GM21529 (cell line): ENCODE measurements around the gene VWA5B1.

Experiments used
- ATAC-seq: cut with Tn5 transposase; IDR thresholded peaks from one replicate; pipeline ENCODE4 v1.9.1; 2021; ENCODE audit not compliant: unreplicated experiment

VWA5B1 gene

DNA sequence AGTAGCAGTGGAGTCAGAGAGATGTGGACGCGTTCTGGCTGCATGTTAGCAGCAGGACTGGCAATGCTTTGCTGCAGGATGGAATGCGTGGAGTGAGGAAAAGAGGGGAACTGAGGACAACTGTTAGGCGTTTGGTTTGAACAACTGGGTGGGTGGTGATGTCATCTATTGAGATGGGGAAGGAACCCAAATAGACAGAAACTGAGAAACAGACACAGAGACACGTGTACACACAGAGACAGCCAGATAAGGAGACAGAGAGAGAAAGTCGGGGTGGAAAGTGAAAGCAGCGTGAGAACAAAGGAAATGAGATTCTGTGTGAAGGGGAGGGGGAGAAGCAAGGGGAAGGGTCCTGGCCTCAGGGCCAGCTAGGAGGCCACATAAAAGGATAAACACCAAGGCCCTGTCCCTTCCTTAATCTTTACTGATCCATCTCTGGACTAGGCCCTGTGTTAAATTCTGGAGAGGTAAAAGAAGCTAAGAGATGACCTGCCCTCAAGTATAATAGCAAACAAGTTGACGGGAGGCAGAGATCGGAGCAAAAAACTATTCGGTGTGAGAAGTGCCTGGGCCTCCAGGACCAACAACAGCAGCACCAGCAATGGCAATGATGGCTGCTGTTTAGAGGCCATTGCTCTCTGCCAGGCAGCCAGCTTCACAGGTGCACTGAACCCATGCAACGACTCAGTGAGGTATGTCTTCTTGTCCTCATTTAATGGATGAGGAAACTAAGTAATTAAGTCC, 31.6 kb downstream of the VWA5B1 start:
- ATAC-seq, result peak; percentile 88

DNA sequence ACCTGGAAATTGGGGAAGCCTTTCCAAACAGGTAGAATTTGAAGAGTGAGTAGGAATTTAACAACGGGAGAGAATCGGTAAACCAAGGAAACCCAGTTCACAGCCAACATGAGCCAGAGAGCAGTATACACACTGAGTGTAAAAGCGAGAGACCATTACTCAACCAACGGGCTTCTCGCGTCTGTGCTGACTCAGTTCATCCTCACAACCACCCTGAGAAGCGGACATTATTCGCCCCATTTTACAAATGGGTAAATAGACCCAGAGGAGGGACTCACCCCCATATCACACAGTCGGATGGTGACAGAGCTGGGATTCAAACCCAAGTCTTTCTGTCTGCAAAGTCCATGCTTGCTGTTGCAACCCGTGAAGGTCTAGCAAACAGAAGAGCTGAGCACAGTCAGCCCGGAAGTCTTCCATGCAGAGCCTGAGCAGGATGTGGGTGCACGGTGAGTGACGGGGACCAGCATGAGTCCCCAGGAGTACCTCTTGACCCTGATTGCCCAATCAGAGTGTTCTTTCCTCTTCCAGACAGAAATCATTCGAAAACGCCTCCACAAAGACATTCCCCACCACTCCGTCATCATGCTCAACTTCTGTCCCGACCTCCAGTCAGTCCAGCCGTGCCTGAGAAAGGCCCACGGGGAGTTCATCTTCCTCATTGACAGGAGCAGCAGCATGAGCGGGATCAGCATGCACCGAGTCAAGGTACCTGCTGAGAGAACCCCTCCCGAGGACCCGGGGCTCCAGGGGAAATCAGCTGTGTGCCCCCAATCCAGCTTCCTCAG, 32.3 kb downstream of the VWA5B1 start:
- no peak for ATAC-seq

DNA sequence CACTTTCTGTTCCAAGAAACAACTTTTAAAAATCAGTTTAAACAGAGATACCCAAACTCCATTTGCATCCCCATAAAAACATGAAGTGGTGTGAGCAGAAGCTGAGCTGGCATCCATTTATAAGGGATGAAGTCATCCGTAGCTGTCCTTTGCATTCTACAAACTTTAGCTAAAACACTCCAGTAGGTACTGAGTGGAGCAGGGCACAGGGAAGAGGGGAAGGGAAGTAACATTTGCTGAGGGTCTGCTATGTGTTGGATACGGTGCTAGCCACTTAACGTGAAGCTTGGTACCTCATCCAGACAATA, 32.9 kb downstream of the VWA5B1 start:
- no peak for ATAC-seq

DNA sequence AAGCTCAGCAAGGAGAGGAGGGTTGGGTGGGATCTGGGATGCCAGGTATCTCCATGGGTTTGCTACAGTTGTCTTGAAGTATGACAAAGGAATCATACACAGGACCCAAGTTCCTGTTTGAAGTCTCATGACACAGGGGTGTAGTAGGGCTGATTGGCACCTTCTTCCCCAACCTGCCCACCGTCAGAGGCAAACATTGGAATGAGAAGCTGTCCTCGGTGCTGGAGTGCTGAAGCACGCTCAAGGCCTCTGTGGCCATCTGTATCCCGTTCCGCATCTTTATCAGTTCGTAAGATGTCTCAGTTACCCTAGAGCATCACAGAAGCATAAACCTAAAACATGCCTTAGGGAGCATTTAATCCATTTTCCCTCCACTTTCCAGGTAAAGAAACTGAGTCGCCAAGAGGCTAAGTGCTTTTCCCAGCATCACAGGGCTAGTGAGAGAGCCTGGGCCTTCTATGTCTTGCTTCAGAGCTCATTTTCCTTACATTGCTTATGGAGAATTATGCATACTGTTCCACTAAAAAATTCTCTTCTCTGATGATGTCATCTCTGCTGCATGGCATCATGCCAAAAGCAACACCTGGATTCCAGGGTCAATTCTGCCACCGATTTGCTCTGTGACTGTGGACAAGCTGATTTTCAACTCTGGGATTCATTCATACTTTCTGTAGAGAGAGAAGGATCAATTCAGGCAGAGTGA, 34.2 kb downstream of the VWA5B1 start:
- no peak for ATAC-seq

DNA sequence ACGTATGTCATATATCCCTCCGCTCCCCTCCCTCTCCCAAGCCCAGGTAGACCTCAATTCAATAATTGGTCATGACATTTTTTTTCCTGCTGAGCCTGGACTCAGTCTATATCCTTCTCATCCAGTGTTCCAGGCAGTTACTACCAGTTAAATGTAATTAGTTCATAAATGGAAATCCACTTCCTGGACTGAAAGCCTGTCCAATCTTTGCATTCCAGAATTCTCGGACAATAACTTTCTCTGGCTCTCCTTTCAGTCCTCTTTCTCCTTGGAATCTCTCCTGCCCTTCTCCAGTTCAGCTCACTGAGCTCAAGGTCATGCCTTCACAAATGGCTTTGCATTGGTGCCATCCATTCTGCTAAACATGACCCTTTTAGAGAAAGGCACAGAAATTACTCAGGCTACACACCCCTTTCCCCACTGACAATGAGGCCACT, 34.8 kb downstream of the VWA5B1 start:
- ATAC-seq, result no peak

DNA sequence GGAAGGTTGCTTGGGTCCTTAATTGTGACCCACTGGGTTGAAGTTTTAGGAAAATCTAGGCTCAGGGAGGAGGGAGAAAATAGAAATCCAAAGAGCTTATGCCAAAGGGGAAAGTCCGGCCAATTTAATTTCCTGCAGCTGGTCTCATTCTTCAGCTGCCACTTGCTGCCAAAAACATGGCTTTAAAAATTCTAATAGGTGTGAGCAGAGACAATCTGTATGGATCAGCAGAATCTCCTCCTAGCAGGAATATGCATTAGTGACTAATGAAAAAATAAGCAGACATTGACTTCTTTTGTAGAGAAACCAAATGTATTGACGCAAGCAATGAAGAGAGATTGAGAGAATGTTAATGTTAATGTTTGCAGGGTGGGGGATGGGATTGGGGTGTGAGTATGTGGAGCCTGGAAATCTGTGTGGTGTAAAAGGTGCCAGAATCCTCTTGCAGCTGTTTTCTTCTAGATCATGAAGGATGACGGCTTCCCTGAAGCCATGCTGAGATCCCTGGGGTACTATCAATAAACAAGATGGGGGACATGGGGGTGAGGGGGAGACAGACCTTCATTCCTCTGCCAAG, 35.3 kb downstream of the VWA5B1 start:
- ATAC-seq, result no peak

DNA sequence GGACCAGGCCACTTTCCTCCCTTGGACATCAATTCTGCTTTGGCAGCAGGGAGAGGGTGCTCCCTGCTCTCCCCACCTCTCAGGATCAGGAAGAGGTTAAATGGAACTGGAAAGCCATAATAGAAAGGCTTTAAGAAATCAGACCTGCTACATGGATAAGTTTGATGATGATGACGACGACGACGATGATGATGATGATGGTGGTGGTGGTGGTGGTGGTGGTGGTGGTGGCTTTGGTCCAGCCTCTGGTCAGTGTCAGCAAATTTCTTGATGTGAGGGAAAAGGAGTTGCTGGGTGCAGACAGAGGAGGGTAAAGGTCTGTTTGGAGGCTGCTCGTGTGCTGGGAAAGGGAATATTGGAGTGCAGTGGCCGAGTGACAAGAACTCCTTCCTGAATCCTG, 36.8 kb downstream of the VWA5B1 start:
- ATAC-seq, result no peak

DNA sequence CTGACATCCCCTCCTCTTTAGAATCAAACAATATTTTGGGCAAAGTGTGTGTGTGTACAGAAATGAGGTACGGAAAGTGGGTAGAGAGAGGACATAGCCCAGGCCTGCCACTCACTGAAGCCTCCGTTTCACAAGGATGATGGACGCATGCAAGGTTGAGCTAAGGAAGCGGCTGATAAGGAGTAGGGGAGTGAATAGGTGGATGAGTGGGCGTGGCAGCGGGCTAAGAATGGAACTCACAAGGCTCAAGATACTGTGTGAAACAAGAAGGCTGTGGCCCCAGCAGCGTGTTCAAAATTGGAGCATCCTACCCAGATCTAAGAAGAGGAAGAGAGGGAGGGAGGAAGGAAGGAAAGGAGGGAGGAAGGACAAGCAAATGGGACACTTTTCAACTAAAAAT, 37.5 kb downstream of the VWA5B1 start:
- no peak for ATAC-seq

DNA sequence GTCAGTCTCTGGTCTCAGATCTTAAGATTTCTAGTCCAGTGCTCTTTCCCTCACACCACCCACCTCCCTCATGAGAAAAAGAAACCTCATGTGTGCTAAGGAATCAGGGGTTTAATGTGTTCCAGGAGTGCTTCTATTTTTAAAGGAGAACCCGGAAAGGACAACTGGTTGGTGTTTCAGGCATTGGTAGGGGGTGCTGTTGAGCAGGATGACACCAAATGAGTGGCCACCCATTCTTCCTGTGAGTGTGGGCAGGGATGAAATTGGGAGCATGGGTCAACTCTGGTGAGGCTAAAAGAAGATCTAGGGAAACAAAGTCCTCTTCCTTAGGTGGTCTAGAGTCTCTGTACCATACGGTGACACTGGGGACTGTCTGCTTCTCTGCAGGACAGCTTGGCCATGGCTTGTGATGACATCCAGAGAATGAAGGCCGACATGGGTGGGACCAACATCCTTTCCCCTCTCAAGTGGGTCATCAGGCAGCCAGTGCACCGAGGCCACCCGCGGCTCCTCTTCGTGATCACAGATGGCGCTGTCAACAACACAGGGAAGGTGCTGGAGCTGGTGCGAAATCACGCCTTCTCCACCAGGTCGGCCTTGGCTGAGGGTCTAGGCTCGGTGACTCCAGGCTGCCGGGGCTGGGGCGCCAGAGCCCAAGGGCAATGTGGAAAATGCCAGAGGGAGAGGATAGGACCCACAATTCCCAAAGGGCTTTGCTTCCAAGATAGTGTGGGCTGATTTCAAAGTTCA, 39.3 kb downstream of the VWA5B1 start:
- no peak for ATAC-seq

DNA sequence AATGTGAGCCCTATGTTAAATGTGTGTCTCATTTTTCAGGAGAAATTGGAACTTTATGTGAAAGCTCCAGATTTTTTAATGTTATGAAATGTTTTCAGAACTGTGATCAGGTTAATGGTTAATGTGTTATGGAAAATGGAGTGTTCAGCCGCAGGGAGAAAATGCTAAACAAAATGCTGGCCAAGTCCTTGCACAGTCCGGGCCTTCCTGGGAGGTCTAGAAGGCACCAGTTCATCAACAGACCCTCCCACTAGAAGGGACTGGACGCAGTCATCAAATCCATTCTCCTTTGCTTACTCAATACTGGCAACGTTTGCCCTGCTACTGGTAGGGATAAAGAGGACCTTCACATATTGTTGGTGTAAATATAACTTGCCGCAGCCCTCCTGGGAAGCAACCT, 43.4 kb downstream of the VWA5B1 start:
- no peak for ATAC-seq

DNA sequence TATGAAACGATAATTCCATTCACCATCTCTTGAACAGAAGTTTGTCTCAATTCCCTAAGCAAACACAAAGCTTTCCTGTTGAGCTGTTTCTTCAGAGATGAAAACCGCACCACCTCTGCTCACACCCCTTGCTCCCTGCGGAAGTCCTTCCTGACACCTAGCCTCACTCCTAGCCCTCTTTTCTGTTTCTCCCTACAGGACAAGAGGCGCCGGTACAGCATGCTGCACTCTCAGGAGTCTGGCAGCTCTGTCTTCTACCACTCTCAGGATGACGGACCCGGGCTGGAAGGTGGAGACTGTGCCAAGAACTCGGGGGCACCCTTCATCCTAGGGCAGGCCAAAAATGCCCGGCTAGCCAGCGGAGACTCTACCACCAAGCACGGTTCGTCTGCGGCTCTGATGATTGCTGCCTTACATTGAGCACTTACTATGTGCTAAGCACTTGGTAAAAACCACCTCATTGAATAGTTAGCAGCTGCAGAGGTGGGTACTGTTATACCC, 45.5 kb downstream of the VWA5B1 start:
- ATAC-seq, result no peak

DNA sequence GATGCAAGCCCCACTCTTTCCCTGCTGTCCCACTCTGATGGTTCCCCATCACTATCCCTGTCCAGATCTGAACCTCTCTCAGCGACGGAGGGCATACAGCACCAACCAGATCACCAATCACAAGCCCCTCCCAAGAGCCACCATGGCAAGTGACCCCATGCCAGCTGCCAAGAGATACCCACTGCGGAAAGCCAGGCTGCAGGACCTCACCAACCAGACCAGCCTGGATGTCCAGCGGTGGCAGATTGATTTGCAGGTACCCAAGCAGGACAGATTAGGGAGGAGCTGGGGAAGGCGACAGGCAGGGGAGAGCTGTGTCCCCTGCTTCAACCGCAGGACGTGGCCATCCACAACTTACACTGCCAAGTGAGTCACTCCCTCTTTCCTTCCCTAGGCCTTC, 46.9 kb downstream of the VWA5B1 start:
- no peak for ATAC-seq

DNA sequence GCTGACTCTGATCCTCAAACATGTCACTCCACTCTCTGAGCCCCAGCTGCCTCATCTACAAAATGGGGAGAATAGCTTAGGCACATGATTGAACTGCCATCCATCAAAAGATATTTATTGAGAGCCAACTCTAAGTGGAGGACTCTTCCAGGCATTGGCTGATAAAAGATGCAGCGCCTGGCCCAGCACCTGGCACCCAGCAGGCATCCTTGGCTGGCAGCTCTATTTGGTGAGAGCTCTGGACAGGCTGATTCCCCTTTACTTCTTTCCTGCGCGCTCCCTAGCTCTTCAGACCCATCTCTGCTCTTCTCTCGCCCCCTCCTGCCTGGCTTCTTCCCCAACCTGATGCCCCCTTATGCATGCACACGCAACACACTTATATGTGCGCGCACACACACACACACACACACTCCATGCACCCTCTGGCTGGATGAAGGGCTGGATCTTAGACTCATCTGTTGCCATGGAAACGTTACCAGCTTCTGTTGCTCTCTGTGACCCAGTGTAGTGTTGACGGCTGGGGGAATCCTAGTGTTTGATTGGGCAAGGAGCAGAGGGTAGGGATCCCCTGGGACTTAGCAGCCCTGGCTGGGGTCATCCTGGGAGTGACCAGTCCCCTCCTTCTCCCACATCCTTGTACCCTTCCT, 49.3 kb downstream of the VWA5B1 start:
- no peak for ATAC-seq

DNA sequence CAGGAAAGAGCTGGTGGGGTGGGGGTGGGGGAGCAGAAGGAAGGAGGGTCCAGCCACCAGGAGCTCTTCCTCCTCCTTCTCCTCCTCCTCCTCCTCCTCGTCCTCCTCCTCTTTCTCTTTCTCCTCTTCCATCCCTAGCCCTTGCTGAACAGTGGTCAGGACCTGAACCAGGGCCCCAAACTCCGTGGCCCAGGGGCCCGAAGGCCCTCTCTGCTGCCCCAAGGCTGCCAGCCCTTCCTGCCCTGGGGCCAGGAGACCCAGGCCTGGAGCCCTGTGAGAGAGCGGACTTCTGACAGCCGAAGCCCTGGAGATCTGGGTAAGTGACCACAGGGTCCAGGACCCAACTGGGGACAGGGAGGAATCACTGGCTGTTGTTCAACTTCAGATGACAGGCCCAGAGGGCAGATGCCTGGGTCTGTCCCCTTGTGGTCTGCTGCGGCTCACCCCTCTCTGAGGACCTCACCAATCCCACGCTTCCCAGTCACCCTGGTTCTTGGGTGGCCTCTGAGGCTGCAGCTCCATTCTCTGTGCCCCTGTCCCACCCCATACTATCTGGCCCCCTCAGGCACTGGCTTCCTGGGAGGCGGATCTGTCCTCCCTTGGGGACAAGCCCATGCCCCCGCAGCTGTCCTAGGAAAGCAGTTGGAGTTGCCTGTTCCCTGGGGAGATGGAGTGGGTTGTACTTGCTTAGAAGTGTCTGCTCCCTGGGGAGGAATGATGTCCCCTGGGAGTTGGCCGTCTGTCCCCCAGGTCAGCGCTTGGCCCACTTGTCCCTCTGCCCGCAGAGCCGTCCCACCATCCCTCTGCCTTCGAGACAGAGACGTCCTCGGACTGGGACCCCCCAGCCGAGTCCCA, 51.8 kb downstream of the VWA5B1 start:
- no peak for ATAC-seq

DNA sequence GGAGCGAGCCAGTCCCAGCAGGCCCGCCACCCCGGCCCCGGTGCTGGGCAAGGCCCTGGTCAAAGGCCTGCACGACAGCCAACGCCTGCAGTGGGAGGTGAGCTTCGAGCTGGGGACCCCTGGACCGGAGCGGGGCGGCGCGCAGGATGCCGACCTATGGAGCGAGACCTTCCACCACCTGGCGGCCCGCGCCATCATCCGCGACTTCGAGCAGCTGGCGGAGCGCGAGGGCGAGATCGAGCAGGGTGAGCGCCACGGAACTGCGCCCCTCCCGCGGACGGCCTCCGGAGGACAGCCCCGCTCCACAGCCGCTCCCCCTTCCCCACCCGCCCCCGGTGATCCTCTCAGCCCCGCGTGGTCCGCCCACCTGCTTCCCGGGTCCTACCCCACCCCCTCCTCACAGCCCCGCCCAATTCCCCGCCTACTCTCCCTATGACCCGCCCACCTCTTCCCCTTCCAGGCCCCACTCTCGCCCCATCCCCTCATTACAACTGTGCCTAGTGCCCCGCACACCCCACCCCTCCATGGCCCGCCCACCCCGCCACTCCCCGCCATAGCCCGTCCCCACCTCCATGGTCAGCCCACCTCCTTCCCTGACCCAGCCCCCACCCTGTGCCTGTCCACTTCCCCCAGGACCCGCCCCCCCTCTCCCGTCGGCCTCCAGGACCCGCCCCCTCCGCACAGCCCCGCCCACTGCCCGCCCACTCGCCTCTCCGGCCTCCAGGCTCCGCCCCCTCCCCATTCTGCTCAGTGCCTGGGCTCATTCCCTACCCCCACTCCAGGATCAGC, 52.7 kb downstream of the VWA5B1 start:
- no peak for ATAC-seq

DNA sequence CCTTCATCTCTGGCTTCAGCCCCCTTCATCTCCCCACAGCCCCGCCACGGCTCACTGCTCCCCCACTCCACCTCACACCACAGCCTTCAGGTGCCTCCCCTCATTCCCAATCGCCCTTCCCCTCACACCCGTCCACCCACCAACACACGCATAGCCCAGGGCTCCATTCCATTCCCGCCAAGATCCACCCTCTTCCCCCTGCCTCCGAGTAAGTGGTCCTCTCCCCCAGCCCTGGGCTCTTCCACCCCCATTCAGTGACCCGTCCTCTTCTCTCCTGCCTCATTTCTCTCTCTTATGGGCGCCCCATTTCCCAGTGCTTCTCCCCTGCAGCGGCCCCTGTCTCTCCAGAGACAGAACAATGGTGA, 53.2 kb downstream of the VWA5B1 start:
- no peak for ATAC-seq

DNA sequence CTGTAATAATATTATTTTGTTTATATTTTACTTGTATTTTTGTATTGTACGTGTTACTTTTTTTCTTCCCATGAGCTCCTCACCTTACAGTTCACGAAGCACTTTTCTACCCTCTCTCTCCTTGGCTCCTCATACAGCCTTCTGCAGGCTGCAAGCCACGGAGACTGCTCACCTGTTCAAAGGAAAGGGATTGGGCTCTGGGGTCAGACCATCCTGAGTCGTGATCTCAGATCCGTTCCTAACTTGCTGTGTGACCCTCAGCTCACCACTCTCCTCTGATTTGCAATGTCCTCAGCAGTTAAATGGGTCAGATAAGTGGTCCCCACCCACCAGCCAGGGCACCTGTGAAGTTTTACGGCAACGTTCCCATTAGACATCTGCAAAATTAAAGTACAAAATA, 54.1 kb downstream of the VWA5B1 start:
- ATAC-seq, result no peak

DNA sequence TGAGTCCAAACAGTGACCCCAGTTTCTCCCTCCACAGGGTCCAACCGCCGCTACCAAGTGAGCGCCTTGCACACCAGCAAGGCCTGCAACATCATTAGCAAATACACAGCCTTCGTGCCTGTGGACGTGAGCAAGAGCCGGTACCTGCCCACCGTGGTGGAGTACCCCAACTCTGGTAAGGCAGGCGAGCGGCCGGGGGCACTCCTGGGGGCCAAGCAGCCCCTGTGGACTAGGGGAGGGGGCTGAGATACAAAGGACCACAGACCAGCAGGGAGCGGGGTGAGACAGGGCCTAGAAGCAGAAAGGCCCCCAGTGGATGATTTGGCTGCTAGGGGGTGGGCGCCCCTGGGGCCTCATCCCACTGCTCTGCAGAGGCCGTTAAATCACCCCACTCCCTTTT, 54.7 kb downstream of the VWA5B1 start:
- no peak for ATAC-seq

DNA sequence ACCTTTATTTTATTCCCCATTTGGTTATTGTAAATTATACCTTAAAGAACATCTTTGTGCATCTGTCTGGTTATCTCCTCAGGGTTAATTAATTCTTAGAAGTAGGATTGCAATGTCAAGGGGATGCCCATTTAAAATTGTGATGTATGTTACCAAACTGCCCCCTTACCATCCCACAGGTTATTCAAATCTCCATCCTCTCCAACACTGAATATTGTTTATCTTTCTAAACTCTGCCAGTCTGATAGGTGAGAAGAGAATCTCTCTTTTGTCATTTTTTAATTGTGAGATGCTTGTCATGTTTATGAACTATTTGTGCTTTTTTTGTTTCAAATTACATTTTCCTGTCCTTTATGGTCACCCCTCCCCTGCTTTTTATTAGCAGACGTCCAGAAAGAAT, 55.8 kb downstream of the VWA5B1 start:
- ATAC-seq, result no peak
